Measurements from ENCODE around the gene CAMK1D. TPM values are rescaled to one million over a fixed set of nuclear protein-coding genes. Genes with fewer than 3 reads are reported as not detected.

Gene CAMK1D
- polyA plus RNA-seq, 2 of the 4 experiments (the other 2 are of a cell fraction): 6.6 to 12.5 TPM

DNA sequence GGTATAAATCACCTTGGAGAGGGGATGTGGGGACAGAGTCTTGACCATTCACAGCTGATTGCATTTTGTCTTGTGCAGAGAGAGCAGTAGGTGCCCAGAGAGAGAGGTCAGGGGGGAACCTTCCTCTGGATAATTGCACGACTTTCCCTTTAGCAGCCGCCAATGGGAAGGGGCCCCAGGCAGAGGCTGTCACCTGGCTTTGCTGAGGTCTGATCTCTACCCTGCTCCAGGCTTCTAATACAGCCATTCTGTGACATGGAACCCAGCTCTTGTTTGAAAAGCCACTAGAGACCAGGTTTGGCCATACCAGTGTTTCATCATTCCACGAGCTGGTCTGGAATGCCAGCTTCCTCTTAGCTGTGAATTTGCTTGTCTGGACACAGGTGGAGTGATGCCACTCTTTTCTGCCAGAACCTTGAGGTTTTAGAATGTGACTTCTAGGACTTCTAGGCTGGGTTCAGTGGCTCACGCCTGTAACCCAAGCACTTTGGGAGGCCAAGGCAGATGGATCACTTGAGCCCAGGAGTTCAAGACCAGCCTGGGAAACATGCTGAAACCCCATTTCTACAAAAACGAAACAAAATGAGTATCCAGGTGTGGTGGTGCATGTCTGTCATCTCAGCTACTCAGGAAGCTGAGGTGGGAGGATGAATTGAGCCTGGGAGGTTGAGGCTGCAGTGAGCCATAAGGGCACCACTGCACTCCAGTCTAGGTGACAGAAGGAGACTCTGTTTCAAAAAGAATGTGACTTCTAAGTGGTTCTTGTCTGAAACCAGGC, 159.9 kb downstream of the CAMK1D start:
- FAIRE-seq (no peak), DNase-seq (ENCODE audit: low read depth in 1 of 2, low spot score in 1 of 2) (no peak), ATAC-seq (no peak)
- H3K4me1 ChIP-seq: no peaks in the 10 kb centered on the region
- CTCF ChIA-PET: no interaction called here
- POLR2A ChIA-PET: no interaction called here
- no peaks in the 10 kb centered on the region for H3K9me3 ChIP-seq
- H3K4me2 ChIP-seq: no peak overlapping the region
- H3K27ac ChIP-seq: no peak overlapping the region
- TF ChIP-seq CHD4 (IDR thresholded peaks at IDR 0.05; ENCODE audit: borderline replicate concordance) (no peak), TFCP2L1 (CRISPR knock-in tag; IDR thresholded peaks at IDR 0.05) (no peak), NR3C1 (IDR thresholded peaks at IDR 0.05) (no peak), SREBF2 (IDR thresholded peaks at IDR 0.05) (no peak), HOXB13 (CRISPR knock-in tag; IDR thresholded peaks at IDR 0.05; ENCODE audit: low read depth) (no peak), HOXA7 (CRISPR knock-in tag; IDR thresholded peaks at IDR 0.05) (no peak), HOXB5 (CRISPR knock-in tag; IDR thresholded peaks at IDR 0.05) (no peak), ESRRA (IDR thresholded peaks at IDR 0.05; ENCODE audit: borderline replicate concordance, low read length) (no peak), RNF2 (IDR thresholded peaks at IDR 0.05; ENCODE audit: borderline replicate concordance, low read depth) (no peak), PHF8 (IDR thresholded peaks at IDR 0.05; ENCODE audit: borderline replicate concordance, low read depth) (no peak), NPAS2 (CRISPR knock-in tag; IDR thresholded peaks at IDR 0.05; ENCODE audit: borderline replicate concordance) (no peak), RCOR1 (IDR thresholded peaks at IDR 0.05; ENCODE audit: low read depth, low read length) (no peak), FOSB (CRISPR knock-in tag; IDR thresholded peaks at IDR 0.05) (no peak)
- TF ChIP-seq, protein P1, sequence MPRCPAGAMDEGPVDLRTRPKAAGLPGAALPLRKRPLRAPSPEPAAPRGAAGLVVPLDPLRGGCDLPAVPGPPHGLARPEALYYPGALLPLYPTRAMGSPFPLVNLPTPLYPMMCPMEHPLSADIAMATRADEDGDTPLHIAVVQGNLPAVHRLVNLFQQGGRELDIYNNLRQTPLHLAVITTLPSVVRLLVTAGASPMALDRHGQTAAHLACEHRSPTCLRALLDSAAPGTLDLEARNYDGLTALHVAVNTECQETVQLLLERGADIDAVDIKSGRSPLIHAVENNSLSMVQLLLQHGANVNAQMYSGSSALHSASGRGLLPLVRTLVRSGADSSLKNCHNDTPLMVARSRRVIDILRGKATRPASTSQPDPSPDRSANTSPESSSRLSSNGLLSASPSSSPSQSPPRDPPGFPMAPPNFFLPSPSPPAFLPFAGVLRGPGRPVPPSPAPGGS (IDR thresholded peaks at IDR 0.05): no peak
- TF ChIP-seq, protein P2, sequence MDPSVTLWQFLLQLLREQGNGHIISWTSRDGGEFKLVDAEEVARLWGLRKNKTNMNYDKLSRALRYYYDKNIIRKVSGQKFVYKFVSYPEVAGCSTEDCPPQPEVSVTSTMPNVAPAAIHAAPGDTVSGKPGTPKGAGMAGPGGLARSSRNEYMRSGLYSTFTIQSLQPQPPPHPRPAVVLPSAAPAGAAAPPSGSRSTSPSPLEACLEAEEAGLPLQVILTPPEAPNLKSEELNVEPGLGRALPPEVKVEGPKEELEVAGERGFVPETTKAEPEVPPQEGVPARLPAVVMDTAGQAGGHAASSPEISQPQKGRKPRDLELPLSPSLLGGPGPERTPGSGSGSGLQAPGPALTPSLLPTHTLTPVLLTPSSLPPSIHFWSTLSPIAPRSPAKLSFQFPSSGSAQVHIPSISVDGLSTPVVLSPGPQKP (IDR thresholded peaks at IDR 0.05; ENCODE audit: low read depth, low read length): no peak
- TF ChIP-seq, protein P3, sequence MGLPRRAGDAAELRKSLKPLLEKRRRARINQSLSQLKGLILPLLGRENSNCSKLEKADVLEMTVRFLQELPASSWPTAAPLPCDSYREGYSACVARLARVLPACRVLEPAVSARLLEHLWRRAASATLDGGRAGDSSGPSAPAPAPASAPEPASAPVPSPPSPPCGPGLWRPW (IDR thresholded peaks at IDR 0.05): no peak
- TF ChIP-seq, protein P4, sequence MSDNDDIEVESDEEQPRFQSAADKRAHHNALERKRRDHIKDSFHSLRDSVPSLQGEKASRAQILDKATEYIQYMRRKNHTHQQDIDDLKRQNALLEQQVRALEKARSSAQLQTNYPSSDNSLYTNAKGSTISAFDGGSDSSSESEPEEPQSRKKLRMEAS (IDR thresholded peaks at IDR 0.05): no peak
- TF ChIP-seq, protein P5, sequence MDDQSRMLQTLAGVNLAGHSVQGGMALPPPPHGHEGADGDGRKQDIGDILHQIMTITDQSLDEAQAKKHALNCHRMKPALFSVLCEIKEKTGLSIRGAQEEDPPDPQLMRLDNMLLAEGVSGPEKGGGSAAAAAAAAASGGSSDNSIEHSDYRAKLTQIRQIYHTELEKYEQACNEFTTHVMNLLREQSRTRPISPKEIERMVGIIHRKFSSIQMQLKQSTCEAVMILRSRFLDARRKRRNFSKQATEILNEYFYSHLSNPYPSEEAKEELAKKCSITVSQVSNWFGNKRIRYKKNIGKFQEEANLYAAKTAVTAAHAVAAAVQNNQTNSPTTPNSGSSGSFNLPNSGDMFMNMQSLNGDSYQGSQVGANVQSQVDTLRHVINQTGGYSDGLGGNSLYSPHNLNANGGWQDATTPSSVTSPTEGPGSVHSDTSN (IDR thresholded peaks at IDR 0.05): no peak
- TF ChIP-seq, protein P6, sequence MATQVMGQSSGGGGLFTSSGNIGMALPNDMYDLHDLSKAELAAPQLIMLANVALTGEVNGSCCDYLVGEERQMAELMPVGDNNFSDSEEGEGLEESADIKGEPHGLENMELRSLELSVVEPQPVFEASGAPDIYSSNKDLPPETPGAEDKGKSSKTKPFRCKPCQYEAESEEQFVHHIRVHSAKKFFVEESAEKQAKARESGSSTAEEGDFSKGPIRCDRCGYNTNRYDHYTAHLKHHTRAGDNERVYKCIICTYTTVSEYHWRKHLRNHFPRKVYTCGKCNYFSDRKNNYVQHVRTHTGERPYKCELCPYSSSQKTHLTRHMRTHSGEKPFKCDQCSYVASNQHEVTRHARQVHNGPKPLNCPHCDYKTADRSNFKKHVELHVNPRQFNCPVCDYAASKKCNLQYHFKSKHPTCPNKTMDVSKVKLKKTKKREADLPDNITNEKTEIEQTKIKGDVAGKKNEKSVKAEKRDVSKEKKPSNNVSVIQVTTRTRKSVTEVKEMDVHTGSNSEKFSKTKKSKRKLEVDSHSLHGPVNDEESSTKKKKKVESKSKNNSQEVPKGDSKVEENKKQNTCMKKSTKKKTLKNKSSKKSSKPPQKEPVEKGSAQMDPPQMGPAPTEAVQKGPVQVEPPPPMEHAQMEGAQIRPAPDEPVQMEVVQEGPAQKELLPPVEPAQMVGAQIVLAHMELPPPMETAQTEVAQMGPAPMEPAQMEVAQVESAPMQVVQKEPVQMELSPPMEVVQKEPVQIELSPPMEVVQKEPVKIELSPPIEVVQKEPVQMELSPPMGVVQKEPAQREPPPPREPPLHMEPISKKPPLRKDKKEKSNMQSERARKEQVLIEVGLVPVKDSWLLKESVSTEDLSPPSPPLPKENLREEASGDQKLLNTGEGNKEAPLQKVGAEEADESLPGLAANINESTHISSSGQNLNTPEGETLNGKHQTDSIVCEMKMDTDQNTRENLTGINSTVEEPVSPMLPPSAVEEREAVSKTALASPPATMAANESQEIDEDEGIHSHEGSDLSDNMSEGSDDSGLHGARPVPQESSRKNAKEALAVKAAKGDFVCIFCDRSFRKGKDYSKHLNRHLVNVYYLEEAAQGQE (IDR thresholded peaks at IDR 0.05): no peak
- no peak overlapping the region for H3K4me3 ChIP-seq
- 85% methylated on average over 5 of the region's 5 CpGs for WGBS (ENCODE audit: missing lambda C conversion rate)
